K562 (cell line): ENCODE data around the gene MSTO1. TPM values are rescaled to one million over a fixed set of nuclear protein-coding genes. Genes with fewer than 3 reads are reported as not detected.

ENCODE experiments used
- ATAC-seq: fragments of 200-7000 bp; cut with Tn5 transposase; 3 replicates; pipeline ENCODE4 v1.9.1; 2020; ENCODE audit warnings: moderate library complexity
- BruUV-seq: library from RNA; stranded (reverse); fragments of 400-500 nt; replicated peaks from 2 replicates; lab custom pipeline; 2021; lab: Mats Ljungman, UMichigan
- CTCF ChIA-PET: fragments of 300-600 bp; formaldehyde crosslinking; extraction: SDS; loops from one replicate; lab custom pipeline; 2021; ENCODE audit warnings: low intra/inter-chr PET ratio; lab: Yijun Ruan, JAX
- POLR2A ChIA-PET: fragments of 300-600, 350-650 bp; sonication (Branson Sonifier 250); formaldehyde crosslinking; extraction: SDS; loops from one replicate; lab custom pipeline; 2021; ENCODE audit warnings: antibody characterized with exemption, inconsistent platforms; lab: Yijun Ruan, JAX
- DNase-seq, 4 experiments: peaks; one replicate each; pipeline versions ENCODE4 v3.0.0 to v3.0.0-alpha.2; 2011 to 2018; ENCODE audit warnings: low spot score in 3 of 4, mixed read lengths in 3 of 4; ENCODE audit errors: extremely low read depth in 1 of 4
- FAIRE-seq: peaks from 2 replicates; lab custom pipeline; 2011; peaks lifted over from hg19 to GRCh38; lab: Jason Lieb, UNC
- H2AFZ ChIP-seq: 2 replicates; pipeline ENCODE4 v1.6.0; 2011; ENCODE audit warnings: low read depth, low read length, control low read depth, inconsistent platforms
- H3K27ac ChIP-seq: fragments of 200-600 bp; 3 replicates; pipeline ENCODE4 v1.8.0; 2011; ENCODE audit warnings: low read depth, mild to moderate bottlenecking, control low read depth, inconsistent platforms, low read length, moderate library complexity, mixed read lengths; ENCODE audit errors: extremely low read depth
- H3K27me3 ChIP-seq, 2 experiments: fragments of 300-600 bp in 1 of 2; 2 replicates in 1 of 2; 3 replicates in 1 of 2; pipeline versions ENCODE4 v1.6.0 to v1.8.0; 2011; ENCODE audit warnings: inconsistent platforms in 2 of 2, low read length in 2 of 2, mild to moderate bottlenecking in 1 of 2, mixed read lengths in 1 of 2, moderate library complexity in 1 of 2; ENCODE audit not compliant: control insufficient read depth in 2 of 2, insufficient read depth in 2 of 2
- H3K36me3 ChIP-seq: fragments of 300-600 bp; 3 replicates; pipeline ENCODE4 v1.8.0; 2011; ENCODE audit warnings: mild to moderate bottlenecking, low read length, inconsistent platforms; ENCODE audit not compliant: control insufficient read depth, insufficient read depth
- H3K4me1 ChIP-seq, 2 experiments: fragments of 200-600 bp in 1 of 2; replicated peaks in 1 of 2; 2 replicates in 1 of 2; 3 replicates in 1 of 2; pipeline versions ENCODE4 v1.5.1 to v1.8.0; 2011; ENCODE audit warnings: inconsistent platforms in 2 of 2, low read length in 2 of 2, mild to moderate bottlenecking in 1 of 2, mixed read lengths in 1 of 2, moderate library complexity in 1 of 2; ENCODE audit not compliant: control insufficient read depth in 2 of 2, insufficient read depth in 2 of 2
- H3K4me2 ChIP-seq: 2 replicates; pipeline ENCODE4 v1.6.1; 2011; ENCODE audit warnings: low read length, control low read depth, inconsistent platforms, mixed read lengths; ENCODE audit not compliant: insufficient read depth
- H3K4me3 ChIP-seq: fragments of 200-600 bp; sonication (generic), shearing (Covaris generic); 2 replicates; pipeline ENCODE4 v1.5.1; 2016; ENCODE audit warnings: control low read depth, inconsistent platforms
- H3K79me2 ChIP-seq: fragments of 200-600 bp; 3 replicates; pipeline ENCODE4 v1.8.0; 2011; ENCODE audit warnings: low read length, inconsistent platforms; ENCODE audit not compliant: control insufficient read depth, insufficient read depth
- H3K9ac ChIP-seq, 2 experiments: 2 replicates each; pipeline versions ENCODE4 v1.6.0 to v1.6.1; 2011; ENCODE audit warnings: low read depth in 2 of 2, low read length in 2 of 2, control low read depth in 1 of 2, inconsistent platforms in 1 of 2, mild to moderate bottlenecking in 1 of 2, mixed read lengths in 1 of 2; ENCODE audit not compliant: insufficient read depth in 1 of 2
- H3K9me1 ChIP-seq: one replicate; pipeline ENCODE4 v1.6.0; 2011; ENCODE audit warnings: inconsistent platforms, mild to moderate bottlenecking, low read length, moderate library complexity; ENCODE audit not compliant: control insufficient read depth, insufficient read depth
- H3K9me3 ChIP-seq: replicated peaks from 2 replicates; pipeline ENCODE4 v1.5.1; 2011; ENCODE audit warnings: low read depth, low read length, inconsistent platforms; ENCODE audit not compliant: control insufficient read depth, insufficient read depth
- H4K20me1 ChIP-seq: replicated peaks from 2 replicates; pipeline ENCODE4 v1.6.1; 2011; ENCODE audit warnings: low read length, inconsistent platforms, mixed read lengths; ENCODE audit not compliant: control insufficient read depth, insufficient read depth
- BDP1 ChIP-seq: IDR thresholded peaks from 3 replicates; pipeline ENCODE4 v1.6.1; 2011; ENCODE audit not compliant: insufficient read length, insufficient read depth
- ELF2 ChIP-seq: fragments of 250-450 bp; sonication (Bioruptor Pico); IDR thresholded peaks from 2 replicates; pipeline ENCODE4 v1.5.0; 2021; ENCODE audit warnings: mild to moderate bottlenecking
- LCOR ChIP-seq: sonication (generic); formaldehyde crosslinking; IDR thresholded peaks from 2 replicates; pipeline ENCODE4 v1.8.0; 2022; ENCODE audit warnings: mild to moderate bottlenecking, missing genetic modification reagents
- ZNF121 ChIP-seq: sonication (generic); formaldehyde crosslinking; conservative IDR thresholded peaks from 2 replicates; pipeline ENCODE4 v1.8.0; 2022; ENCODE audit warnings: missing genetic modification reagents
- WGBS: fragments of 100-300 bp; shearing (Covaris generic); methylation state at CpG from one replicate; pipeline ENCODE4 v1.1.6; 2016; ENCODE audit warnings: low coverage, mixed read lengths; ENCODE audit not compliant: insufficient coverage; ENCODE audit errors: missing lambda C conversion rate; 5-methylcytosine and 5-hydroxymethylcytosine counted together
- in situ Hi-C: fragments of 300-500 bp; cut with MboI; formaldehyde crosslinking; loops from 4 replicates; pipeline ENCODE4 v1.15.0; 2018; ENCODE audit warnings: inconsistent platforms, mixed read lengths
- intact Hi-C: fragments of 100-400 bp; cut with micrococcal nuclease; formaldehyde crosslinking; loops from 2 replicates; pipeline ENCODE4 v1.14.2; 2022
- polyA plus RNA-seq, 8 experiments: library from polyadenylated mRNA; depleted of rRNA in 4 of 8; stranded (reverse) in 5 of 8; unstranded in 3 of 8; fragments of >200 nt; fragmentation: Nextera tagmentation in 2 of 8; fragmentation: Illumina TruSeq in 1 of 8; extraction: Ambion mirVana in 2 of 8; extraction: Trizol in 1 of 8; gene quantifications; 2 replicates each; pipeline versions ENCODE4 v1.2.1 to v1.2.3, GENCODE V29; 2011 to 2014; ENCODE audit warnings: inconsistent platforms in 1 of 8, missing spikeins in 1 of 8
- total RNA-seq, 7 experiments: library from RNA; depleted of rRNA in 6 of 7; stranded (reverse); fragments of >200 nt in 6 of 7; fragmentation: Illumina TruSeq in 2 of 7; extraction: Trizol in 2 of 7; gene quantifications; 2 replicates each; pipeline versions ENCODE4 v1.2.1 to v1.2.3, GENCODE V29; 2011 to 2021; ENCODE audit warnings: low replicate concordance in 1 of 7
- TF ChIP-seq, protein P1 (sequence below): IDR thresholded peaks from 3 replicates; pipeline ENCODE4 v1.6.1; 2011; ENCODE audit warnings: borderline replicate concordance, mild to moderate bottlenecking, moderate library complexity; ENCODE audit not compliant: insufficient read length; ENCODE audit errors: extremely low read depth

Gene MSTO1
- total and polyA plus RNA-seq, 9 of the 15 experiments (the other 6 are each of a cell fraction or from before 2014, with no cell fraction given), result 18.8 to 71.1 (median 47.3) TPM

DNA sequence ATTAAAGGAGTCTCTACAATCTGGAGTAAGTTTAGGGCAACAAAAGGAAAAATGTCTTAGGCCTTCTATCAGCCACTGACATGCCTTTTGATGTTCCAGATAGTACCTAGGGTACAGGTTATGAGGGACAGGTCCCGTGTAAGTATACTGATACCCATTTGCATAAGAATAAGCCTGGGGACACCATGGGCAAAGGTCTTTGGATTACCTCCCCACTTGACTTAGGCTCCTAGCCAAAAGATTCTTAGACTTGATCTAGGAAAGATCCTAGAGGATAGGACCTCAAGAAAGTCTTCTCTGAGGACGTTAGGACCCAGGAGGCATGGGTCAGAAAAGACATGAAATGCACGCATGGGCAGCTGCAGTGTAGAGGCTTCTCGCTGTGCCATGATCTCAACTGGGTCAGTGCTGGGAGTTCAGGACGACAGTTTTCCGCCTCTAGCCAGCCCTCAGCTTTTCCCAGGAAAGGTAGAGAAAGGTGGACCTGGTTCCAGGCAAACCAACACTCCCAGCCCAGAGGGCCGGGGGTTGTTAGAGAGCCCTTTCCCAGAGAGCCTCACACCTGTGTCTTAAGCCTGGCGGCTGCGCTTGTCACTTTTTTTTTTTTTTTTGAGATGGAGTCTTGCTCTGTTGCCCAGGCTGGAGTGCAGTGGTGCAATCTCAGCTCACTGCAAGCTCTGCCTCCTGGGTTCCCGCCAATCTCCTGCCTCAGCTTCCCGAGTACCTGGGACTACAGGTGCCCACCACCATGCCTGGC, 26.6 kb downstream of the MSTO1 start:
- BruUV-seq, result no TSS peak
- Histone ChIP-seq H3K9me1 (no peaks in the 10 kb centered on the region), H3K4me2 (peak overlapping the region; percentile 67; the same call in 1 of the 2 replicates), H3K79me2 (no peaks in the 10 kb centered on the region), H3K36me3 (no peaks in the 10 kb centered on the region), H3K9me3 (no peaks in the 10 kb centered on the region; the same call in 1 of the 2 replicates), H3K27me3 (no peaks in the 10 kb centered on the region), H3K4me3 (no peak overlapping the region), H3K4me1 (peaks cover 0 to 7% of the 10 kb centered on the region in 2 experiments; a peak in 1 of 5 replicates), H3K9ac (no peak overlapping the region), H4K20me1 (no peaks in the 10 kb centered on the region), H3K27ac (no peak overlapping the region), H2AFZ (no peak overlapping the region)
- in situ Hi-C loops, result no loop called here
- CTCF ChIA-PET, result no interaction called here
- DNase-seq (no peak), FAIRE-seq (no peak), ATAC-seq (peak; percentile 31; the same call in 1 of the 3 replicates)
- WGBS, result 79% methylated on average over 11 of the region's 11 CpGs
- POLR2A ChIA-PET, result interaction anchor here (0.7 kb wide), 1 partner anchor 435 kb away, joined by 3 read pairs; no protein-coding TSS in a partner anchor
- TF ChIP-seq ZNF121 (CRISPR knock-in tag) (peak; percentile 54; the same call in 1 of the 2 replicates), ELF2 (no peak), BDP1 (no peak), LCOR (CRISPR knock-in tag) (no peak)
- TF ChIP-seq, protein P1, sequence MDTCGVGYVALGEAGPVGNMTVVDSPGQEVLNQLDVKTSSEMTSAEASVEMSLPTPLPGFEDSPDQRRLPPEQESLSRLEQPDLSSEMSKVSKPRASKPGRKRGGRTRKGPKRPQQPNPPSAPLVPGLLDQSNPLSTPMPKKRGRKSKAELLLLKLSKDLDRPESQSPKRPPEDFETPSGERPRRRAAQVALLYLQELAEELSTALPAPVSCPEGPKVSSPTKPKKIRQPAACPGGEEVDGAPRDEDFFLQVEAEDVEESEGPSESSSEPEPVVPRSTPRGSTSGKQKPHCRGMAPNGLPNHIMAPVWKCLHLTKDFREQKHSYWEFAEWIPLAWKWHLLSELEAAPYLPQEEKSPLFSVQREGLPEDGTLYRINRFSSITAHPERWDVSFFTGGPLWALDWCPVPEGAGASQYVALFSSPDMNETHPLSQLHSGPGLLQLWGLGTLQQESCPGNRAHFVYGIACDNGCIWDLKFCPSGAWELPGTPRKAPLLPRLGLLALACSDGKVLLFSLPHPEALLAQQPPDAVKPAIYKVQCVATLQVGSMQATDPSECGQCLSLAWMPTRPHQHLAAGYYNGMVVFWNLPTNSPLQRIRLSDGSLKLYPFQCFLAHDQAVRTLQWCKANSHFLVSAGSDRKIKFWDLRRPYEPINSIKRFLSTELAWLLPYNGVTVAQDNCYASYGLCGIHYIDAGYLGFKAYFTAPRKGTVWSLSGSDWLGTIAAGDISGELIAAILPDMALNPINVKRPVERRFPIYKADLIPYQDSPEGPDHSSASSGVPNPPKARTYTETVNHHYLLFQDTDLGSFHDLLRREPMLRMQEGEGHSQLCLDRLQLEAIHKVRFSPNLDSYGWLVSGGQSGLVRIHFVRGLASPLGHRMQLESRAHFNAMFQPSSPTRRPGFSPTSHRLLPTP, result no peak
- intact Hi-C loops, result no loop called here
